RCC 7860 (cell line): ENCODE measurements around the gene KLHL29.

Experiments used
- DNase-seq: peaks from one replicate; pipeline ENCODE4 v3.0.0-alpha.2; 2015; ENCODE audit warnings: low spot score
- FAIRE-seq: peaks from 2 replicates; lab custom pipeline; 2012; peaks lifted over from hg19 to GRCh38; lab: Jason Lieb, UNC

KLHL29 gene

GRCh38 chr2:23366720-23367119 lies 18.3 kb upstream of the KLHL29 start:
- no peak for DNase-seq

GRCh38 chr2:23367760-23368159 lies 17.2 kb upstream of the KLHL29 start:
- peak; percentile 20 for FAIRE-seq

More at GRCh38 chr2:23366720-23367119, 18.3 kb upstream of the KLHL29 start:
- FAIRE-seq = no peak

GRCh38 chr2:23373666-23374065 lies 11.3 kb upstream of the KLHL29 start:
- FAIRE-seq (no peak), DNase-seq (no peak)

More at GRCh38 chr2:23367760-23368159, 17.2 kb upstream of the KLHL29 start:
- no peak for DNase-seq

- DNase-seq = no peak
- no peak for FAIRE-seq
These were observed 9.5 kb upstream of the KLHL29 start for GRCh38 chr2:23375448-23375847.

- no peak for FAIRE-seq
- no peak for DNase-seq
These were observed 8.9 kb upstream of the KLHL29 start for GRCh38 chr2:23376075-23376474.

GRCh38 chr2:23376972-23377371 lies 8.0 kb upstream of the KLHL29 start:
- FAIRE-seq = no peak
- DNase-seq = no peak

GRCh38 chr2:23377771-23378170 lies 7.2 kb upstream of the KLHL29 start:
- no peak for DNase-seq

GRCh38 chr2:23378496-23378895 lies 6.5 kb upstream of the KLHL29 start:
- FAIRE-seq = no peak
- no peak for DNase-seq

More at GRCh38 chr2:23377771-23378170, 7.2 kb upstream of the KLHL29 start:
- no peak for FAIRE-seq

GRCh38 chr2:23379220-23379695 lies 5.7 kb upstream of the KLHL29 start:
- FAIRE-seq (no peak), DNase-seq (no peak)

- FAIRE-seq = no peak
- DNase-seq = peak; percentile 71
These were observed 4.4 kb upstream of the KLHL29 start for GRCh38 chr2:23380562-23381065.

GRCh38 chr2:23381084-23381483 lies 3.9 kb upstream of the KLHL29 start:
- peak; percentile 92 for DNase-seq
- peak; percentile 90 for FAIRE-seq

GRCh38 chr2:23381485-23381884 lies 3.5 kb upstream of the KLHL29 start:
- DNase-seq (peak; percentile 53), FAIRE-seq (no peak)

- DNase-seq = no peak
- no peak for FAIRE-seq
These were observed 1.9 kb upstream of the KLHL29 start for GRCh38 chr2:23383100-23383499.

GRCh38 chr2:23385351-23385747 lies 370 bp downstream of the KLHL29 start:
- DNase-seq (peak; percentile 17), FAIRE-seq (no peak)

GRCh38 chr2:23385748-23386338 lies 864 bp downstream of the KLHL29 start:
- FAIRE-seq = no peak

GRCh38 chr2:23386339-23387220 lies 1.6 kb downstream of the KLHL29 start:
- no peak for DNase-seq
- FAIRE-seq = no peak

More at GRCh38 chr2:23385748-23386338, 864 bp downstream of the KLHL29 start:
- DNase-seq = no peak

- no peak for FAIRE-seq
These were observed 2.2 kb downstream of the KLHL29 start for GRCh38 chr2:23387221-23387550.

GRCh38 chr2:23387845-23388244 lies 2.9 kb downstream of the KLHL29 start:
- no peak for DNase-seq
- FAIRE-seq = no peak

More at GRCh38 chr2:23387221-23387550, 2.2 kb downstream of the KLHL29 start:
- no peak for DNase-seq

GRCh38 chr2:23388294-23388693 lies 3.3 kb downstream of the KLHL29 start:
- FAIRE-seq = no peak

GRCh38 chr2:23388756-23389514 lies 4.0 kb downstream of the KLHL29 start:
- DNase-seq (no peak), FAIRE-seq (no peak)

More at GRCh38 chr2:23388294-23388693, 3.3 kb downstream of the KLHL29 start:
- no peak for DNase-seq

- FAIRE-seq = no peak
These were observed 5.2 kb downstream of the KLHL29 start for GRCh38 chr2:23390152-23390551.

More at GRCh38 chr2:23390152-23390551, 5.2 kb downstream of the KLHL29 start:
- no peak for DNase-seq
